Brain pericyte (primary cell): ENCODE data around the gene STPG4.
"Not testable (repeated sequence)": the region's sequence is repeated elsewhere in the genome, so short reads cannot be mapped to it uniquely, and the experiment has no call there.

Experiments
- DNase-seq: peaks from one replicate; pipeline ENCODE4 v3.0.0-alpha.2; 2012; ENCODE audit warnings: low read depth, low spot score

Gene STPG4

GRCh38 chr2:47128705-47129104 is 26.4 kb downstream of the STPG4 start:
- DNase-seq: no peak

- no peak for DNase-seq
Measured at GRCh38 chr2:47127862-47128543, 27.1 kb downstream of the STPG4 start.

- DNase-seq: no peak
Measured at GRCh38 chr2:47126783-47127182, 28.3 kb downstream of the STPG4 start.

GRCh38 chr2:47124740-47125139 is 30.4 kb downstream of the STPG4 start:
- not testable (repeated sequence) for DNase-seq

GRCh38 chr2:47120424-47120823 is 34.7 kb downstream of the STPG4 start:
- not testable (repeated sequence) for DNase-seq

GRCh38 chr2:47119001-47119400 is 36.1 kb downstream of the STPG4 start:
- no peak for DNase-seq

- no peak for DNase-seq
Measured at GRCh38 chr2:47118581-47118980, 36.5 kb downstream of the STPG4 start.

GRCh38 chr2:47112665-47113435 is 42.3 kb downstream of the STPG4 start:
- no peak for DNase-seq

- DNase-seq: no peak
Measured at GRCh38 chr2:47109680-47110079, 45.4 kb downstream of the STPG4 start.

- DNase-seq: no peak
Measured at GRCh38 chr2:47109007-47109375, 46.1 kb downstream of the STPG4 start.

GRCh38 chr2:47108267-47109006 is 46.7 kb downstream of the STPG4 start:
- DNase-seq: not testable (repeated sequence)

GRCh38 chr2:47107201-47107600 is 47.9 kb downstream of the STPG4 start:
- DNase-seq: not testable (repeated sequence)

- DNase-seq: not testable (repeated sequence)
Measured at GRCh38 chr2:47106231-47106630, 48.9 kb downstream of the STPG4 start.

GRCh38 chr2:47099712-47100111 is 55.4 kb downstream of the STPG4 start:
- DNase-seq: not testable (repeated sequence)

GRCh38 chr2:47098953-47099352 is 56.2 kb downstream of the STPG4 start:
- DNase-seq: no peak

GRCh38 chr2:47097563-47097962 is 57.5 kb downstream of the STPG4 start:
- DNase-seq: no peak

GRCh38 chr2:47096451-47096850 is 58.7 kb downstream of the STPG4 start:
- no peak for DNase-seq

- no peak for DNase-seq
Measured at GRCh38 chr2:47095349-47096020, 59.6 kb downstream of the STPG4 start.

GRCh38 chr2:47094511-47095142 is 60.5 kb downstream of the STPG4 start:
- DNase-seq: no peak

GRCh38 chr2:47093626-47094025 is 61.5 kb downstream of the STPG4 start:
- no peak for DNase-seq

- DNase-seq: no peak
Measured at GRCh38 chr2:47092465-47092864, 62.6 kb downstream of the STPG4 start.
